Mesenchymal stem cell (in vitro differentiated cells and primary cell): ENCODE data around the gene MEAF6.
A peak's percentile ranks its signal among the peaks of the same experiment; 100 is the strongest.
"Not testable (repeated sequence)": the region's sequence is repeated elsewhere in the genome, so short reads cannot be mapped to it uniquely, and the experiment has no call there.

Experiments used
- DNase-seq: peaks from one replicate; pipeline ENCODE4 v3.0.0-alpha.2; 2013
- H2AFZ ChIP-seq: one replicate; pipeline ENCODE4 v1.6.1; 2013; ENCODE audit warnings: low read depth, mild to moderate bottlenecking, control low read depth, inconsistent platforms, low read length, moderate library complexity
- H2AK5ac ChIP-seq: 2 replicates; pipeline ENCODE4 v1.6.1; 2013; ENCODE audit warnings: low read length, moderate library complexity, mild to moderate bottlenecking, inconsistent platforms; ENCODE audit not compliant: severe bottlenecking
- H2BK120ac ChIP-seq: one replicate; pipeline ENCODE4 v1.6.1; 2013; ENCODE audit warnings: low read depth, mild to moderate bottlenecking, inconsistent platforms, low read length, moderate library complexity
- H2BK12ac ChIP-seq, 2 experiments: one replicate each; pipeline ENCODE4 v1.6.1; 2013; ENCODE audit warnings: inconsistent platforms in 2 of 2, low read length in 2 of 2, mild to moderate bottlenecking in 2 of 2, moderate library complexity in 2 of 2, control low read depth in 1 of 2
- H2BK15ac ChIP-seq: one replicate; pipeline ENCODE4 v1.6.1; 2013; ENCODE audit warnings: mild to moderate bottlenecking, low read depth, inconsistent platforms; ENCODE audit not compliant: poor library complexity, severe bottlenecking
- H2BK5ac ChIP-seq: 2 replicates; pipeline ENCODE4 v1.6.1; 2013; ENCODE audit warnings: low read depth, mild to moderate bottlenecking, low read length, control low read depth, inconsistent platforms; ENCODE audit not compliant: poor library complexity, severe bottlenecking
- H3K14ac ChIP-seq, 2 experiments: one replicate each; pipeline ENCODE4 v1.6.1; 2013; ENCODE audit warnings: inconsistent platforms in 2 of 2, low read length in 2 of 2, control low read depth in 1 of 2, mild to moderate bottlenecking in 1 of 2, moderate library complexity in 1 of 2
- H3K18ac ChIP-seq, 2 experiments: one replicate each; pipeline ENCODE4 v1.6.1; 2013; ENCODE audit warnings: inconsistent platforms in 2 of 2, low read length in 2 of 2, control low read depth in 1 of 2, low read depth in 1 of 2, mild to moderate bottlenecking in 1 of 2
- H3K23ac ChIP-seq, 2 experiments: one replicate each; pipeline ENCODE4 v1.6.1; 2013; ENCODE audit warnings: inconsistent platforms in 2 of 2, low read length in 2 of 2, mild to moderate bottlenecking in 2 of 2, moderate library complexity in 2 of 2, control low read depth in 1 of 2
- H3K27ac ChIP-seq: 2 replicates; pipeline ENCODE4 v1.5.1; 2013; ENCODE audit warnings: mild to moderate bottlenecking, moderate library complexity, low read length, control low read depth, inconsistent platforms; ENCODE audit not compliant: poor library complexity, severe bottlenecking
- H3K27me3 ChIP-seq, 2 experiments: 2 replicates each; pipeline versions ENCODE4 v1.6.1 to v1.7.0; 2013; ENCODE audit warnings: low read length in 2 of 2, mild to moderate bottlenecking in 2 of 2, moderate library complexity in 2 of 2, control low read depth in 1 of 2, inconsistent platforms in 1 of 2; ENCODE audit not compliant: control insufficient read depth in 1 of 2, insufficient read depth in 1 of 2
- H3K36me3 ChIP-seq, 2 experiments: 2 replicates each; pipeline versions ENCODE4 v1.6.1 to v1.7.0; 2013; ENCODE audit warnings: low read length in 2 of 2, control low read depth in 1 of 2, inconsistent platforms in 1 of 2, low read depth in 1 of 2, mild to moderate bottlenecking in 1 of 2; ENCODE audit not compliant: insufficient read depth in 2 of 2, control insufficient read depth in 1 of 2
- H3K4ac ChIP-seq, 2 experiments: one replicate each; pipeline ENCODE4 v1.6.1; 2013; ENCODE audit warnings: inconsistent platforms in 2 of 2, low read length in 2 of 2, mild to moderate bottlenecking in 2 of 2, moderate library complexity in 2 of 2, control low read depth in 1 of 2, low read depth in 1 of 2
- H3K4me1 ChIP-seq: 2 replicates; pipeline ENCODE4 v1.6.1; 2013; ENCODE audit warnings: low read depth, low read length, control low read depth; ENCODE audit not compliant: control insufficient read depth, insufficient read depth
- H3K4me2 ChIP-seq: 2 replicates; pipeline ENCODE4 v1.6.1; 2013; ENCODE audit warnings: low read length, mild to moderate bottlenecking, inconsistent platforms; ENCODE audit not compliant: poor library complexity, severe bottlenecking
- H3K4me3 ChIP-seq, 2 experiments: 2 replicates each; pipeline versions ENCODE4 v1.5.1 to v1.7.0; 2013; ENCODE audit warnings: low read length in 2 of 2, mild to moderate bottlenecking in 2 of 2, control low read depth in 1 of 2, low read depth in 1 of 2; ENCODE audit not compliant: insufficient read depth in 1 of 2
- H3K79me1 ChIP-seq: replicated peaks from 2 replicates; pipeline ENCODE4 v1.6.1; 2013; ENCODE audit warnings: mild to moderate bottlenecking, control low read depth, low read length, inconsistent platforms; ENCODE audit not compliant: poor library complexity, severe bottlenecking
- H3K9ac ChIP-seq: 2 replicates; pipeline ENCODE4 v1.7.0; 2013; ENCODE audit warnings: mild to moderate bottlenecking, low read length, moderate library complexity
- H3K9me3 ChIP-seq: 2 replicates; pipeline ENCODE4 v1.7.0; 2013; ENCODE audit warnings: mild to moderate bottlenecking, low read length; ENCODE audit not compliant: control insufficient read depth
- H4K8ac ChIP-seq: one replicate; pipeline ENCODE4 v1.6.1; 2013; ENCODE audit warnings: inconsistent platforms, mild to moderate bottlenecking, low read length, moderate library complexity
- H4K91ac ChIP-seq: one replicate; pipeline ENCODE4 v1.6.1; 2013; ENCODE audit warnings: mild to moderate bottlenecking, low read length, inconsistent platforms
- WGBS: methylation state at CpG from one replicate; pipeline ENCODE4 v1.1.7; 2013; ENCODE audit warnings: mixed read lengths; 5-methylcytosine and 5-hydroxymethylcytosine counted together

Gene MEAF6

DNA sequence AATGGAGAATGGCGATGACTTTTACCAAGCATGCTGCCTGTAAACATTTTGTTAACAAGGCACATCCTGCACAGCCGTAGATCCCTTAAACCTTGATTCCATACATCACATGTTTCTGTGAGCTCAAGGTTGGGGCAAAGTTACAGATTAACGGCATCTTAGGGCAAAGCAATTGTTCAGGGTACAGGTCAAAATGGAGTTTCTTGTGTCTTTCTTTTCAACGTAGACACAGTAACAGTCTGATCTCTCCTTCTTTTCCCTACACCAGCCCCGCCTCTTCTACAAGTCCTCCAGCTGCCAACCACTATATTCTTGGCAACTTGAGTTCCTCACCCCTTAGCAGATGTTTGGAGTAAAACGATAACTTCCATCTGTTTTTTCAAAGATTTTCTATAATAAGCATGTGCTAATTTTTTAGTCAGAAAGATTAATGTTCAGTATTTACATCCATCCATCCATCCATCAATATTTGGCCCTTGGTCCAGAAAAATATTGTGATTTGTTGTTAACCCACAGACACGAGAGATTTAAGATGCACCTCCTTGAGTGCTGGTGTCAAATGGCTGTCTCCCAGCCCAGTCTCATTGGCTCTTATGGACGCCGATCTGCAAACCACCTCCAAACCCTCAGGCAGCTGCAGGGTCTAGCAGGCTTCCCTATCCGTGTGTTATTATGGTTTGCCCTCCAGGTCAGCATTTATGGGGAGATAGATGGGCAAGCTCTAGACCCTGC is 46.0 kb upstream of the MEAF6 start:
- 84% methylated on average over 9 of the region's 10 CpGs for WGBS
- H4K91ac ChIP-seq: no peak overlapping the region
- no peak overlapping the region for H3K27ac ChIP-seq
- no peak overlapping the region for H3K14ac ChIP-seq
- no peak overlapping the region for H2BK5ac ChIP-seq
- no peak overlapping the region for H2BK12ac ChIP-seq
- no peak overlapping the region for H2AFZ ChIP-seq
- DNase-seq: no peak
- no peaks in the 10 kb centered on the region for H3K9me3 ChIP-seq
- peak overlapping the region; percentile 21 for H3K9ac ChIP-seq
- H3K36me3 ChIP-seq: peaks cover 29 to 31% of the 10 kb centered on the region in 2 experiments
- no peaks in the 10 kb centered on the region for H3K27me3 ChIP-seq
- no peak overlapping the region for H3K23ac ChIP-seq
- H3K4me2 ChIP-seq: no peak overlapping the region
- H2AK5ac ChIP-seq: no peak overlapping the region
- peaks cover 2% of the 10 kb centered on the region for H3K79me1 ChIP-seq
- no peak overlapping the region for H3K18ac ChIP-seq
- H2BK15ac ChIP-seq: no peak overlapping the region
- no peak overlapping the region for H4K8ac ChIP-seq
- no peak overlapping the region for H3K4ac ChIP-seq
- H3K4me1 ChIP-seq: peaks cover 11% of the 10 kb centered on the region
- no peak overlapping the region for H2BK120ac ChIP-seq
- H3K4me3 ChIP-seq: no peak overlapping the region

DNA sequence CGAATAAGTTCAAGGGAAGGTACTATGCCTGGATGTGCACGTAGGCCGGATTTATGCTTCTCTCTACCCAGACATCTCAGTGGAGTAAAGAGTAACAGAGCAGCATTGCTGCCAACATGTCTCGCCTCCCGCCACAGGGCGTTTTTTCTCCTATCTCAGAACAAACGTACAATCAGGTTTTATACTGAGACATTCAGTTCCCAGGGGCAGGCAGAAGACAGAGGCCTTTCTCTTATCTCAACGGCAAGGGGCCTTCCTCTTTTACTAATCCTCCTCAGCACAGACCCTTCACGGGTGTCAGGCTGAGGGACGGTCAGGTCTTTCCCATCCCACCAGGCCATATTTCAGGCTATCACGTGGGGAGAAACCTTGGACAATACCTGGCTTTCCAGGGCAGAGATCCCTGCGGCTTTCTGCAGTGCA is 45.4 kb upstream of the MEAF6 start:
- not testable (repeated sequence) for H3K18ac ChIP-seq, H3K9ac ChIP-seq, H3K79me1 ChIP-seq, H3K14ac ChIP-seq, H2AFZ ChIP-seq, H3K27me3 ChIP-seq, H3K9me3 ChIP-seq, H4K91ac ChIP-seq, H3K4me3 ChIP-seq, H3K27ac ChIP-seq, H2AK5ac ChIP-seq, H3K4ac ChIP-seq, H3K4me2 ChIP-seq, H2BK5ac ChIP-seq, H2BK120ac ChIP-seq, H3K23ac ChIP-seq, H2BK12ac ChIP-seq, H2BK15ac ChIP-seq, H4K8ac ChIP-seq, DNase-seq
- peaks cover 11% of the 10 kb centered on the region for H3K4me1 ChIP-seq
- WGBS: 81% methylated on average over 12 of the region's 12 CpGs
- H3K36me3 ChIP-seq: peaks cover 23 to 28% of the 10 kb centered on the region in 2 experiments

DNA sequence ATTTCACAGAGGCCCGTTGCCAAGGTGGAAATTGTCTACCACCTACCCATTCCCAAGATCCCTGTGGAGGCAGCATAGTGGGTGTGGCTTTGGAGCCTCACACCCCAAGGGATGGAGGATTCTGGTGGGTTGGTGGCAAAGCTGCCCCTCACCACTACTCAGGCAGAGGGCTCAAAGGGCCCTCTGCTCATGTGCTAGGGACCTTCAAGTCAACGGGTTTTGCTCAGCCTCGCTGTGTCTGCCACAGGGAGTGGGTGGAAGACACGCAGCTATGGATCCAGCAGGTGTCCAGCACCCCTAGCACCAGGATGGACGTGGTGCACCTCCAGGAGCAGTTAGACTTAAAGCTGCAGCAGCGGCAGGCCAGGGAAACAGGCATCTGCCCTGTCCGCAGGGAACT is 44.5 kb upstream of the MEAF6 start:
- H3K4ac ChIP-seq: no peak overlapping the region
- DNase-seq: no peak
- H3K27me3 ChIP-seq: no peaks in the 10 kb centered on the region
- H3K9ac ChIP-seq: no peak overlapping the region
- H2BK12ac ChIP-seq: peak overlapping the region in 1 of 2 experiments; percentile 15
- 81% methylated on average over 6 of the region's 7 CpGs for WGBS
- no peak overlapping the region for H3K18ac ChIP-seq
- H3K36me3 ChIP-seq: peaks cover 20 to 28% of the 10 kb centered on the region in 2 experiments
- no peak overlapping the region for H2AFZ ChIP-seq
- no peak overlapping the region for H3K14ac ChIP-seq
- no peak overlapping the region for H3K4me2 ChIP-seq
- no peak overlapping the region for H4K91ac ChIP-seq
- H3K4me1 ChIP-seq: peaks cover 13% of the 10 kb centered on the region
- H2BK5ac ChIP-seq: no peak overlapping the region
- no peaks in the 10 kb centered on the region for H3K9me3 ChIP-seq
- no peak overlapping the region for H4K8ac ChIP-seq
- peaks cover 2% of the 10 kb centered on the region for H3K79me1 ChIP-seq
- no peak overlapping the region for H3K23ac ChIP-seq
- no peak overlapping the region for H2BK120ac ChIP-seq
- H2AK5ac ChIP-seq: no peak overlapping the region
- no peak overlapping the region for H3K4me3 ChIP-seq
- H2BK15ac ChIP-seq: no peak overlapping the region
- H3K27ac ChIP-seq: no peak overlapping the region

DNA sequence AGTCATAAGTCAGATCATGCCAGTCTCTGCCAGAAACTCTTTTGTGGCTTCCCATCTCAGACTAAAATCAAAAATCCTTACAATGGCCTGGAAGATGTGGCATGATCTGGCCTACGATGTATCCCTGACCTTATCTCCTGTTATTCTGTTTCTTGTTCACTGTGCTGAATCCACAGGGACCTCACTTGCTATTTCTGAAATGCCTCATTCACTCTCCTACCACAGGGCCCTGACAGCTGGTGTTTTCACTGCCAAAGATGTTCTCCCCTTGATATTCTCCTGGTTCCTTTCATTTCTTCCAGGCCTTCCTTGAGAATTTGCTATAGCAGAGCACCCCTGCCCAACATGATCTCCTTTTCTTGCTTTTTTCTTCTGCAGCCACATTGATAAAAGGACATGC is 43.8 kb upstream of the MEAF6 start:
- peaks cover 20 to 26% of the 10 kb centered on the region in 2 experiments for H3K36me3 ChIP-seq

More for the DNA sequence above, 43.8 kb upstream of the MEAF6 start:
- Histone ChIP-seq H3K27me3 (no peaks in the 10 kb centered on the region), H2BK5ac (no peak overlapping the region), H3K79me1 (peaks cover 2% of the 10 kb centered on the region), H3K9ac (no peak overlapping the region), H2BK12ac (no peak overlapping the region), H3K9me3 (no peaks in the 10 kb centered on the region), H3K18ac (no peak overlapping the region), H2AK5ac (no peak overlapping the region), H2BK15ac (no peak overlapping the region), H4K8ac (no peak overlapping the region), H3K4ac (no peak overlapping the region), H2BK120ac (no peak overlapping the region), H3K14ac (no peak overlapping the region), H4K91ac (no peak overlapping the region), H3K4me2 (no peak overlapping the region), H2AFZ (no peak overlapping the region), H3K4me1 (peaks cover 13% of the 10 kb centered on the region), H3K23ac (no peak overlapping the region), H3K4me3 (peak overlapping the region in 1 of 2 experiments; percentile 8), H3K27ac (no peak overlapping the region)
- 100% methylated on average over 1 of the region's 1 CpG for WGBS
- no peak for DNase-seq
